Amniotic stem cell (primary cell): ENCODE data around the gene VPREB3.

Experiments
- DNase-seq: peaks from one replicate; lab custom pipeline; 2025; lab: John Stamatoyannopoulos, UW

The VPREB3 gene

DNA sequence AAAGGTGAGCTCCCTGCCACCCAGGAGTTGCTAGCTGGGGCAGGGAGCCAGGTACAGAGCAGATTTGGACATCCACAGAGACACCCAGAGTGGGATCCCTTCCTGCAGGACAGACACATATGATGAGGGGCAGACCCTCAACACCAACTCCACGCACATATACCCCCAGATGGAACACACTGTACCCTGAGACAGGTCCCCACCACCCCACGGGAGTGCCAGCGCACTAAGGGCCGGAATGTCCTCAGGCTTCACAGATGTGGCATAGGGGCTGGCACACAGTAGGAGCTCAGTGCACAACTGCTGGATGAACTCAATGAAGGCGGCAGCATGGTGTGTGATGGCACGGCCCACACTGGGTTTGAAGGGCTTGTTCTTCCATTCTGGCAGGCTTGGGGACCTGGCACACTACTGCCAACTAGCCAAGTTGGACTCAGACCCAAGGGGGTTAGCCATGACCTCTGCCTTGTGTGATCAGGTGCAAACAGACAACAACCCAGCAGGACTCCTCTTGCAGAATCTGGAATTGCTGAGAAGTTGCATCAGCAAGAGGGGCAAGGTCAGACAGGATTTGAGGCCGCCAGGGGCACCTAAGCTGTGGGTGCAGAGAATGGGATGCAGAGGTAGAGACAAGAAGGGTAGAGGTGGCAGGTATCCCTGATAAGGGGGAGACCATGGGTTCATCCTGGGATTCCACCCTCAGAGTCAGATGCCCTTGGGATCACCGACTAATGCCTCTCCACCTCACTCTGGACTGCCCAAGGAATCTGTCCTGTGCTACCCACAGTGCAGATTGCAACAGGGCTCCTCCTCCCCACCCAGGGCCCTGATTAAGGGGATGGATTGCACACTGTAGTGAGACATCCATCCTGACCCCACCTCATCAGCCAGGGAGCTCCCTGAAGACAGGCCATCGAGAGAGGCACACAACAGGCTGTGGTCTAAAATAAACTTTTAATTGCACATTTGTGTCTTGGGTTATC is 11.0 kb upstream of the VPREB3 start:
- no peak for DNase-seq

DNA sequence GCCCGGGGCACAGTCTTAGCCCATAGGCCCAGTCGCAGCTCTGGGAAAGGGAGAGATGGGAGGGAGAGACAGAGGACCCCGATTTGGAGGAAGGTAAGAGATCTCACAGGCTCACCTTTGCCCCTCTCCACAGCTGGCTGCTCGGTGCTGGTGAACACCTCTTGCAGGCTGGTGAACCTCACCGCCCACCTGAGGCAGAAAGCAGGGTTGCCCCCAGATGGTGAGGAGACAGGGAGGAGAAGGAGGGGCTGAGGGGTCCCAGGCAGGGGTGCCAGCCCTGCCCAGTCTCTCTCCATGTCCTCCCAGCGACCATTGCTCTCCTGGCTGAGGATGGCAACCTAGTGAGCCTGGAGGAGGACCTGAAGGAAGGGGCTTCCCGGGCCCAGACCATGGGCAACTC is 9.7 kb upstream of the VPREB3 start:
- DNase-seq, result no peak

DNA sequence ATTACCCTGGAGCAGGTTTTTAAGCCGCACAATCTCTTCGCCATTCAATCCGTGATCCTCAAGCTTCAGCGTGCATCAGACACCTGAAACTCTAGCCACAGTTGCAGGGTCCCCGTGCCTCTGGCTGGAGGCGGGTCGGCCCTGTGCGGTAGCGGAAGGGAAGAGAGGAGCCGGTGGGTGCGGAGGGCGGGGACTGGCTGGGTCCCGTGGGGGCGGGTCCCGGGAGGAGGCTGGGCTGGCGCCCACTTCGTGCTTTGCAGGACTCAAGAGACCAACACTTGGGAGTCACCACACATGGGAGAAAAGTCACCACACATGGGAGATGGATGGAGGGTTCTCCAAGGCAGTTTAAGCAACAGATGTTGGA is 9.3 kb upstream of the VPREB3 start:
- DNase-seq, result no peak

DNA sequence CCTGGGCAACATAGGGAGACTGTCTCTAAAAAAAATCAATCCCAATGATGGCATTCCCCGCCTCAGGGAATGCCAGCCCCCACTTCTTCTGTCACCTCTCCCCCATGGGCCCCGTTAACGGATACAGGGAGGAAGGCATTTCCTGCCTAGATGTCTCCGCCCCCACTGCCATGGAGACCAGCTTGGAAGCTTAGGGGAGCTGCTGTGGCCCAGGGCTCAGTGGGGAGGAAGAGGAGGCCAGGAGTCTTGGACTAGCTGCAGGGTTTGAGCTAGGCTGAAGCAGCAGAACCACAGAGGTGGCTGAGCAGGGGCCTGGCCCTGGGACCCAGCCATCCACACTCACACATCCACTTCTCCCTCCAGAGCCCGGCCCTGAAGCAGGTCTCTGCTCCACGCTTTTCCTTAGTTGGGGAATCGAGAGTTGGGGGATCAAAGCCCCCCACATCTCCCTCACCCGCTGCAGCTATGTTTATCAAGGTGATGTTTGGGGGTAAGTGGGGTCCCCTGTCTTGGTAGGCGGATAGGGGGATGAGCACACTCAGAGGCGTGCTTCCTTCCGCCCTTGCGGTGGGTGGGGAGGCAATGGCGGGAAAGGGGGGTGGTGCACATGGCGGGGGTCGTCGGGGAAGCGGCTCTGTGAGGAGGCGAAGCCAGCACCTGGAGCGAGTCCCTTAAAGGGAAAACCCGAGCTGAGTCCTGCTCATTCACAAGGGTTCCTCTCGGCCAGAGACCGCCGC is 8.8 kb upstream of the VPREB3 start, which contains the start of gene C22orf15:
TSS of gene C22orf15 (plus strand) at position 149 of the 737 bp plus-strand sequence. CDS start at position 466, 317 bp downstream.
- DNase-seq, result no peak

DNA sequence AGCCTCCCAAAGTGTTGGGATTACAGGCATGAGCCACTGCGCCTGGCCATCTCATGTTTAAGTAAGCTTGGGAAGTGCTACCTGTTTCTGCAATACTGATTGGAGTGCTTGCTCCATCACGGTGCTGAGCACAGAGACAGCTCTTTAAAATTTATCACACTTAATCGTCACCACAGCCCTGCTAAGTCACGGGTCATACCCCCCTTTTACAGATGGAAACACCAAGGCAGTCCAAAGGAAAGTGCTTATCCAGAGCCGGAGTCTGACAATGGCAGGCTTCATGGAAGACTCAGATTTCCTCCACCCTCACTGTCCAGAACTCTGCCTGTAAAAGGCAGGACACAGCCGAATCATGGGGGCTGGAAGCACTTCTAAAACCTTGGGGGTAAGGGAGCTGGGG is 5.8 kb upstream of the VPREB3 start:
- DNase-seq, result no peak

DNA sequence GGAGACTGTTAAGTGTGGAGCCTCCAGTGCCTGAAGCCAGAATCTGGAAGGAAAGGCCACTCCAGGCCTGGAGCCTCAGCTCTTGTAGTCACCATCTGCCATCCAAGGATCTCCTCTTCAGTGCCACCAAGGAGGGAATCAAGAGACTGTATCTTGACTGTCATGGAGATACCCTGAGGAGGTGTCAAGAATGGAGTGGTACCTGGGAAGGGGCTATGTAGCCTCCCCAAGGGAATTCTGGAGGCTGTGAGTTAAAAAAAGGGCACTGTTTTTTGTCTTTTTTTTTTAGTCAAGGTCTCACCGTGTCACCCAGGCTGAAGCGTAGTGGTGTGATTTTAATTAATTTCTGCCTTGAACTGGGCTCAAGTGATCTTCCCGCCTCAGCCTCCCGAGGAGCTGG is 5.3 kb upstream of the VPREB3 start:
- no peak for DNase-seq

DNA sequence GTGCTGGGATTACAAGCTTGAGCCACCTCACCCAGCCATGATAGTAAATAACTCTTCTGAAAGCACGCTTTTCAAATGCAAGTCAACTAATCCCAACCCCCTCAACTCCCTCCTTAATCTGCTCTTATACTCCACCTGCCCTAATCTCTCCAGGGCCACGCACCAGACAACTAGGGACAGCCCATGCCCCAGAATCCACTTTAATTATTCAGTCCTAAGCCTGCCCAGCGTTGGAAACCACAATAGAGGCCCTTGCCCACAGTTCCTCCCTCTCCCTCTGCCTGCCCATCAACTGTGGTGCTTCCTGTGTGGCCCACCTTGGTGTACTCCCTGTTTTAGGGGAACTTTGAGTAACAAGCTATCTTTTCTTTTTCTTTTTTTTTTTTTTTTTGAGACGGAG is 2.7 kb upstream of the VPREB3 start:
- no peak for DNase-seq

DNA sequence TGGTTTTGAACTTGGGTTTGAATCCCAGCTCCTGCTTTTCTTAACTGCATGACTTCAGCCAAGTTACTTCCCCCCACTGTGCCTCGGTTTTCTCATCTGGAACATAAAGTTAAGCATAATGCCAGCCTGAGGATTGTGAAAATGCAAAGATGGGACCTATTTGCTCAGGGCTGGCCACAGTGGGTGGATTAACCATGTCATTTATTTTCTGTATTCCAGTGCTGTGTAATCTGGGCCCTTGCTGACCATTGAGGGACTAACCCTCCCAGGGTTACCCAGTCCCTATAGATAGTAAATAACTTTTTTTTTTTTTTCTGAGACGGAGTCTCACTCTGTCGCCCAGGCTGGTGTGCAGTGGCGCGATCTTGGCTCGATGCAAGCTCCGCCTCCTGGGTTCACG is 1.5 kb upstream of the VPREB3 start:
- DNase-seq, result no peak

DNA sequence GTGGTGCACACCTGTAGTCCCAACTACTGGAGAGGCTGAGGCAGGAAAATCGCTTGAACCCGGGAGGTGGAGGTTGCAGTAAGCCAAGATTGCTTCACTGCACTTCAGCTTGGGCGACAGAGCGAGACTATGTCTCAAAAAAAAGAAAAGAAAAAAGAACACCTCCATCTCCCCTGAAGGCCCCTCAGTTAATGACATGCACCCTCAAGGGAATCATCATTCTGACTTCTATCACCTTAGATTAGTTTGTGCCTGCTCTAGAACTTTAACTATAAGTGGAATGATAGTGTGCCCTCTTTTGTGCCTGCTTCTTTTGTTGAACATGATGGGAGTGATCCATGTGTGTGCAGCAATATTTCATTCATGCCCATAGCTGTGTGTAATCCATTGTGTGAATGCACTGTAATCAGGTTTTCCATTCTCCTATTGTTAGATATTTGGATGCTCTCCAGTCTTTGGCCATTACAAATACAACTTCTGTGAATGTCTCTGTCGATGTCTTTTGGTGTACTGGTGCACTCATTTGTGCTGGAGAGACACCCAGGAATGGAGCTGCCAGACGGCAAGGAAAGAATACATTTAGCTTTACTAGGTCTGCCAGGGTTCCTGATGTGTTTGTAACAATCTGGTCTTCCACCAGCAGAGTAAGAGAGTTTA is 883 bp upstream of the VPREB3 start:
- DNase-seq, result no peak

DNA sequence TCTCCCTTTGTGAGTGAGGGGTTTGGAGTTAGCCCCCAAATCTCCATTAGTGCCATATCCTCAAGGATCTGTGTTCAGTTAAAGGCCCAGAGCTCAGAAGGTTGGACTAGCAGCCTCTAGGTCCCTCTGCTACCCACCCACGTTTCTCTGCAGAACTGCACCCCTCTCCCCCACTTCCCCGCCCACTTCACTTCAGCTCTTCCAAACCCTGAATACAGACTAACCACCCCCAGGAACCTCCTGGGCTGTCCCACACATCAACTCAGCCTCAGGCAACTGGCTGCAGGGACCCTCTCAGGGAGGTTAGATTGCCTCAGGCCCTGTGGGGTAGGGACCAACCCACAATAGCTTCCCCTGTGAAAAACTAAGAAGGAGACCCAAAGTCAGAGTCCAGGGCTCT is 840 bp downstream of the VPREB3 start:
- DNase-seq, result no peak

DNA sequence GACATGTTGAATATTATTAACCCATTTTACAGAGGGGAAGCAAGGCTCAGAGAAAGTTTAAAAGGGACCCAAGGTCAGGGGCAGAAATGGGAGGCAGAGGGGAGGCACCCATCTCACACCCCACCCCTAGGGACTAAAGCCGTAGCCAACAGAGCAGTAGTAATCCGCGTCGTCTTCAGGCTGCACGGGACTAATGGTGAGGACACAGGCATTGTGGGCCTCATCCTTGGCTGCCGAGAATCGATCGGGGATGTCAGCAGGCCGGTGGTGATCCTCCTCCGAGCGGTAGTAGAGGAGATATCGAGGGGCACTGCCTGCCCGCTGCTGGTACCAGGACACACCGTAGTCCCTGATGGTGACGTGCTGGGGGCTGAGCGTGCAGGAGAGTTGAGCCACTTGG is 1.5 kb downstream of the VPREB3 start:
- no peak for DNase-seq

DNA sequence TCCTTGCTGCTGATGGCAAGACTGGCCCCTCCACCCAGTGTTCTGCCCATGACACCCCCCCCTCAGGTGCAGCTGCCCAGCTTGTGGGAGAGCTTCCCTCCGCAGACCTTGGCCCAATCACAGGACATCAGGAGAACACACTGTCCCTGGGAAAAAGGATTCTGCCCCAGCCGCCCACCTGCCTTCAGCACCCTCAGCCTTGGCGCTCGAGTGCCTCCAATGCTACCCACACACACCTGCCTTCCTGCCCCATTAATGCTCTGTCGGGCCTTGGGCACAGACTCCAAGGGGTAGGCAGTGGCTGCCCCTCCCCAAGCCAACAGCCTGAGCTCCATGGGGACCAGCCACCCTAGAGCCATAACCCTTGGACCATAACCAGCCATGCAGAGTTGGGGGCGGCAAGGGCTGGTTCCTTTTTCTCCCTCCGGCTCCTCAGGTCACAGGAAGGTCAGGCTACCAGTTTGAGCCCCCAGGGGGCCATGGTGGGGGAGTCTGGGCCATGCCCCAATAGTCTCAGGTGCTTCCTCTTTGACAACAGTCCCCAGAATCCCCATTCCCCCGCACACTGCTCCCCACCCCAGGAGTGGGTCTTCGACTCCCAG is 2.0 kb downstream of the VPREB3 start:
- DNase-seq, result no peak

DNA sequence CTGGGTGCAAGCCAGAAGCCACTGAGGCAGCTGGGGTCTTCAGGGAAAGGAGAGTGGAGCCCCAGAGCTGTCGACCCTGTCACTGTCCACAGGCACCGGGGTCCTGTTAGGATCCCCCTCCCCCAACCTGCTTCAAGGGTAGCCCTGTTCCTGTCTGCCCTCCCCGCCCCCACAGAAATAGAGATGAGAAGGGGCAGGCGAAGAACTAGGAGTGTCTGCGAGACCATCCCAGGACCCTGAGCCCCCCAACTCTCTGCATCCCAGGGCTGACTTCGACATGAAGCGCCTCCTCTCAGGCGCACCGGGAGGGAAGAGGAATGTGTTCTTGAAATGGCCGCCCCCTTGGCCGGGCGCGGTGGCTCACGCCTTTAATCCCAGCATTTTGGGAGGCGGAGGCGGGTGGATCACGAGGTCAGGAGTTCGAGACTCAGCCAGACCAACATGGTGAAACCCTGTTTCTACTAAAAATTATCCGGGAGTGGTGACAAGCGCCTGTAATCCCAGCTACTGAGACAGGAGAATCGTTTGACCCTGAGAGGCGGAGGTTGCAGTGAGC is 2.7 kb downstream of the VPREB3 start:
- no peak for DNase-seq

DNA sequence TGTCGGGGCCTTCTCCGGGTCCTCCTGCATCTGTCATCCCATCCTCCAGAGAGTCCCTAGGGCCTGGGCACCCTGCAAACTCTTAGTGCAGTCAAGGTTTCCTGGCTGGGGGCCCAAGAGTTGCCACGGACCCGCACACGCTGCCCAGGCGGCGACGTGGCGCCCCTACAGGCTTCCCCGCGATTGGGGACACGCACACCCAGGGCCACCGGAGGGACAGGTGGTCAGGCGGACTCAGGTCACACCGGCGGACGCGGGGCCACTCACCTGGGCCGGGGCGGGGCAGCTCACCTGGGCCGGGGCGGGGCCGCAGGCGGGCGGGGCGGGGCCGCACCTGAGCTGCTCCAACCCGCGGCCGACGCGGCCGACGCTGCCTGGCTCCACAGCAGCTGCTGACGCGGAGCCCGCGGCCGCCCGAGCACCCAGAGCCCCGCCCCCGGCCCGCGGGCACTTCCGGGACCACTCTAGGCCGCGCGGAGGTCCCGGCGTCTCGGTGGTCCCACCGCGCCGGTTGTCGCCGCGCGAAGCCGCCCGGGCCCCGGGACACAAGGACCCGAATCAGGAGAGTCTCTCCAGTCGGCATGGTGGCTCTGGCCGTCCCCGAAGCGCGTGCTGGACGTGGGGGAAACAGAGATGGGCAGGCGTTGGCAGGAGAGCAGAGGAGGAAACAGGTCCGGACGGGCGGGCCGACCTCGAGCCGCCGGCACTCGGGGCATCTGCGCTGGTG is 3.3 kb downstream of the VPREB3 start, which contains the start of gene ZNF70:
TSS of gene ZNF70 (minus strand) at position 399 of the 727 bp plus-strand sequence. CDS start 5,972 bp downstream, outside the sequence.
- DNase-seq, result no peak

DNA sequence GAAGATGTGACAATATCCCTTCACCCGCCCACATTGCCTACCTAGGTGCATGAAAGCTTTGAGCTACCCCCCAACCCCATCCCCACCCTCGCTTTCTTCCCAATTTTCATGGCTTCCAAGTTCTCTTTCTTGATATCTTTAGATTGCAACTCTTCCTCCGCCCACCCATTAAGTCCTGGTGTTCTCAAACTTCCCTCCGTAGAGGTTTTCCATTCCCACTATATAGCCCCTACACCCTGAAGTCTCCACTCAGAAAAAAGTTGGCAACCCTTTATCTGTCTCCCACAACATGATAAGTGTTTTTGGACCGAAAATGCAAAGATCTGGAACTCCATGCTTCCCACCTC is 3.9 kb downstream of the VPREB3 start:
- DNase-seq, result no peak

DNA sequence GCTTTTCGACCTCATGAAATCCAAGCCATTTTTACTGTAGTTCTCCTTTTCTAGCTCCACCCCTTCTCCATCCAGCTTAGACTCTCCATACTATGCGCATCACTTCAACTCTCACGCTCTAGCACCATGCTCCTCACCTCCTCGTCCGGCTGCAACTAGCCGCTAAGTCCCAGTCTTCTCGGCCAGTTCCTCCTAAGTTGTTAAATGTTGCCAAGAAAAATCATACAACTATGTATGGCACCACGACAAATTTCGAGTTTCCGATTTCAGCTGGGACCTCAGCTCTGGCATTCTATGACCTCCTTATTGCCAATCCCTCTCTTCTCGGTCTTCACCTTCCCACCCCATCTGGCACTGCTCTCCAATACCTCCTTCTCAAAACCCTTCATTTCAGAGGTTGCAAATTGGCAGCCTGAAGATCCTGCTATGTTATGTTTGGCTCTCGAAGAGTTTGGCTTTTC is 4.4 kb downstream of the VPREB3 start:
- DNase-seq, result no peak

DNA sequence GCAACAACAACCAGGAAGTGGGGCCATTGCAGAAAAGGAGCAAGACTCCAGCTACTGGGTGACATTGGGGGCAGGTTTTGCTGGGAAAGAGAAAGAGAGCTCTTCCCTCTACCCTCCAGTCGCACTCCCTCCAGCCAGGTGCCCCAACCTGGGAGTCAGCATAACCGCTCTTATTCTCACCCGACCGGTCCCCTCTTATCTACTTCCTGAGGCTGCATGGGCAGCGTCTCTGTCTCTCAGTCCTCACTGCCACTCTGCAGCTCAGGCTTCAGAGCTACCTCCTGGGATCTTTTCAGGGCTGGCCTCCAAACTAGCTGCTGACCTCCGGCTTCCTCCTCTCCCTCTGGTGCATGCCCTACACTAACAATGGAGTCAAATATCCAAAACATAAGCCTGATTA is 8.4 kb downstream of the VPREB3 start:
- no peak for DNase-seq

DNA sequence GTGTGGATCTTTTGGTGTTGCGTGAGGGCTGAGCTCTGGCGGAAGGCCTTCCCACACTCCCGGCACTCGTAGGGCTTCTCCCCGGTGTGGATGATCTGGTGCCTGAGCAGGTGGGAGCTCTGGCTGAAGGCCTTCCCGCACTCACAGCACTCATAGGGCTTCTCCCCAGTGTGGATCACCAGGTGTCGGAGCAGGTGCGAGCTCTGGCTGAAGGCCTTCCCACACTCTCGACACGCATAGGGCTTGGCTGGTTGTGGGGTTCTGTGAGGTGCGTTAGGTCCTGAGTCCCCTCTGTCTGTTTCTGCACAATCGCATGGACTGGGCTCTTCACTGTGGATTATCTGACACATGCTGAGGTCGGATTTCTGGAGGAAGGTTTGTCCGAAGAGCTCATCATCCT is 9.7 kb downstream of the VPREB3 start:
- DNase-seq, result no peak

DNA sequence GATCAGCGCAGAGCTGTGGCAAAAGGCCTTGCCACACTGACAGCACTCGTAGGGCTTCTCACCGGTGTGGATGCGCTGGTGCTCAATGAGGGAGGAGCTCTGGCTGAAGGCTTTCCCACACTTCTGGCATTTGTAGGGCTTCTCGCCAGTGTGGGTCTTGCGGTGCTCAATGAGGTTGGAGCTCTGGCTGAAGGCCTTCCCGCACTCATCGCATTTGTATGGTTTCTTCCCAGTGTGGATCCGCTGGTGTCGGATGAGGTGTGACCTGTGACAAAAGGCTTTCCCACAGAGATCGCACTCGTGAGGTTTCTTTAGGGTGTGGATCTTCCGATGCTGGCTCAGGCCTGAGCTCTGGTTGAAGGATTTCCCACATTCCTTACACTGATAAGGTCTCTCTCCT is 10.2 kb downstream of the VPREB3 start:
- no peak for DNase-seq

DNA sequence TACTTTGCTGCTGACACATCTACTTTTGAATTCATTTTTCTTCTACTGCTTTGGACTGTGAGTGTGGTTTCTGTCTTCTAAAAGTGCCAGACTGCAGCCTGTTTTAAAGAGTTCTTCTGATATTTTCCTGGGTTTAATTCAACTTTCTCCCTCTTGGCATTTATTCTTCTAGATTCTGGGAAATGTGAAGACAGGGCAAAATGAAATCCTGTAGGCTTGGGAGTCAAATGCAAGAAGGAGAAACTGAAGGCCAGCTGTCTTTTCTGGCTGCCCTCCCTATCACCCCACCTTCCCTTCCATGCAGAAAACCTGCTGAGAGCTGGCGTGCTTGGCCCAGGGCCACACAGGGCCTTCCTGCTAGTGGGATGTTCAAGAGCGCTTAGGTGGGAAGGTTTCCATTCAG is 10.9 kb downstream of the VPREB3 start:
- DNase-seq, result no peak
